H54 (cell line): Measurements from ENCODE around the gene CD68.

ENCODE experiments used
- DNase-seq: peaks from one replicate; pipeline ENCODE4 v3.0.0; 2011; ENCODE audit warnings: low spot score, mixed read lengths; ENCODE audit not compliant: insufficient read length
- FAIRE-seq: peaks from 3 replicates; lab custom pipeline; 2011; peaks lifted over from hg19 to GRCh38; lab: Jason Lieb, UNC
- POLR2A ChIP-seq: IDR thresholded peaks from 2 replicates; pipeline ENCODE4 v1.6.1; 2011; ENCODE audit warnings: low read depth, mild to moderate bottlenecking, low read length

The CD68 gene

GRCh38 chr17:7579001-7579833 is at the start of gene CD68:
TSS of gene CD68 (plus strand) at chr17:7579638. CDS start at chr17:7579678, 40 bp downstream.
- peak; percentile 53; the same call in 1 of the 2 replicates for TF ChIP-seq POLR2A
- DNase-seq, result peak; percentile 92
- peak; percentile 73 for FAIRE-seq

- DNase-seq (no peak), FAIRE-seq (no peak)
- TF ChIP-seq POLR2A, result no peak
Measured at GRCh38 chr17:7530023-7530900, 49.2 kb upstream of the CD68 start.

GRCh38 chr17:7538050-7538449 is 41.4 kb upstream of the CD68 start:
- FAIRE-seq, result no peak
- DNase-seq, result no peak

GRCh38 chr17:7538891-7539545 is 40.4 kb upstream of the CD68 start:
- DNase-seq (no peak), FAIRE-seq (no peak)
- TF ChIP-seq POLR2A, result no peak

More at GRCh38 chr17:7538050-7538449, 41.4 kb upstream of the CD68 start:
- no peak for TF ChIP-seq POLR2A

GRCh38 chr17:7541074-7541621 is 38.3 kb upstream of the CD68 start:
- DNase-seq, result no peak
- no peak for TF ChIP-seq POLR2A
- FAIRE-seq, result no peak

GRCh38 chr17:7544911-7545310 is 34.5 kb upstream of the CD68 start:
- no peak for FAIRE-seq
- TF ChIP-seq POLR2A, result no peak
- DNase-seq, result no peak

- peak; percentile 52 for TF ChIP-seq POLR2A
- FAIRE-seq (no peak), DNase-seq (peak; percentile 41)
Measured at GRCh38 chr17:7548585-7549400, 30.6 kb upstream of the CD68 start, which contains the start of gene TNFSF12. TSS of gene TNFSF12 (plus strand) at chr17:7549058. CDS start at chr17:7549154, 96 bp downstream.

- FAIRE-seq, result no peak
- TF ChIP-seq POLR2A, result no peak
Measured at GRCh38 chr17:7549401-7550055, 29.9 kb upstream of the CD68 start.

GRCh38 chr17:7550344-7550743 is 29.1 kb upstream of the CD68 start:
- TF ChIP-seq POLR2A, result no peak
- DNase-seq (no peak), FAIRE-seq (no peak)

More at GRCh38 chr17:7549401-7550055, 29.9 kb upstream of the CD68 start:
- no peak for DNase-seq

GRCh38 chr17:7551396-7551795 is 28.0 kb upstream of the CD68 start:
- DNase-seq (no peak), FAIRE-seq (no peak)
- no peak for TF ChIP-seq POLR2A

GRCh38 chr17:7552621-7553051 is 26.8 kb upstream of the CD68 start:
- no peak for TF ChIP-seq POLR2A
- FAIRE-seq (no peak), DNase-seq (no peak)

- no peak for TF ChIP-seq POLR2A
- FAIRE-seq, result no peak
- no peak for DNase-seq
Measured at GRCh38 chr17:7553356-7553755, 26.1 kb upstream of the CD68 start.
